BLaER1 treated with 17β-estradiol and CSF1 and Interleukin-3, amounts not matched to agents 10 nM and 100 nM (cell line): ENCODE results near the gene SHE.

Source experiments
- H3K27ac ChIP-seq, 11 experiments: shearing (Covaris generic); formaldehyde crosslinking; 2 replicates each; pipeline ENCODE4 v1.8.1; 2022
- H3K27me3 ChIP-seq, 11 experiments: shearing (Covaris generic); formaldehyde crosslinking; 2 replicates each; pipeline ENCODE4 v1.8.1; 2022
- H3K36me3 ChIP-seq, 11 experiments: shearing (Covaris generic); formaldehyde crosslinking; 2 replicates each; pipeline ENCODE4 v1.8.1; 2022
- H3K4me1 ChIP-seq, 10 experiments: shearing (Covaris generic); formaldehyde crosslinking; 2 replicates each; pipeline ENCODE4 v1.8.1; 2022
- H3K4me2 ChIP-seq, 11 experiments: shearing (Covaris generic); formaldehyde crosslinking; 2 replicates each; pipeline ENCODE4 v1.8.1; 2022
- H3K4me3 ChIP-seq, 10 experiments: shearing (Covaris generic); formaldehyde crosslinking; 2 replicates each; pipeline ENCODE4 v1.8.1; 2022
- H3K9ac ChIP-seq, 11 experiments: shearing (Covaris generic); formaldehyde crosslinking; 2 replicates each; pipeline ENCODE4 v1.8.1; 2022
- H3K9me3 ChIP-seq, 11 experiments: shearing (Covaris generic); formaldehyde crosslinking; replicated peaks in 1 of 11; 2 replicates each; pipeline ENCODE4 v1.8.1; 2022
- H4K20me1 ChIP-seq, 11 experiments: shearing (Covaris generic); formaldehyde crosslinking; 2 replicates each; pipeline ENCODE4 v1.8.1; 2022
- Cebpa-rat ChIP-seq, 11 experiments: shearing (Covaris generic); IDR thresholded peaks; 2 replicates each; pipeline ENCODE4 v1.8.1; 2022

The SHE gene

GRCh38 chr1:154524881-154525280, 22.7 kb upstream of the SHE start:
- Histone ChIP-seq H3K4me3 (no peak overlapping the region), H3K9ac (no peak overlapping the region), H3K9me3 (peaks cover 0 to 11% (median 6%) of the 10 kb centered on the region in 11 experiments; a peak in 5 of 22 replicates), H3K4me1 (peaks cover 0 to 40% (median 0%) of the 10 kb centered on the region in 10 experiments; a peak in 7 of 20 replicates), H3K27ac (no peak overlapping the region), H4K20me1 (no peaks in the 10 kb centered on the region), H3K36me3 (no peaks in the 10 kb centered on the region), H3K27me3 (no peaks in the 10 kb centered on the region), H3K4me2 (peak overlapping the region in 2 of 11 experiments; percentile 14 to 73; a peak in 4 of 22 replicates)
- no peak for TF ChIP-seq Cebpa-rat (IDR thresholded peaks at IDR 0.05)

GRCh38 chr1:154521695-154522094, 19.5 kb upstream of the SHE start:
- peaks cover 0 to 11% (median 6%) of the 10 kb centered on the region in 11 experiments; a peak in 5 of 22 replicates for H3K9me3 ChIP-seq
- no peak for TF ChIP-seq Cebpa-rat (IDR thresholded peaks at IDR 0.05)
- H3K36me3 ChIP-seq = no peaks in the 10 kb centered on the region
- H3K4me1 ChIP-seq = peaks cover 0 to 66% (median 0%) of the 10 kb centered on the region in 10 experiments; a peak in 7 of 20 replicates
- no peaks in the 10 kb centered on the region for H4K20me1 ChIP-seq
- no peaks in the 10 kb centered on the region for H3K27me3 ChIP-seq
- H3K9ac ChIP-seq = no peak overlapping the region
- H3K4me3 ChIP-seq = no peak overlapping the region
- 0 out of 22 replicates have a peak overlapping the region, but pooled peaks of 1 of the 11 experiments have one; percentile 76 for H3K27ac ChIP-seq
- H3K4me2 ChIP-seq = peak overlapping the region in 3 of 11 experiments; percentile 81 to 95 (median 90); a peak in 5 of 22 replicates

- H3K27me3 ChIP-seq = no peaks in the 10 kb centered on the region
- H3K4me2 ChIP-seq = peak overlapping the region in 4 of 11 experiments; percentile 12 to 95 (median 86); a peak in 6 of 22 replicates
- H4K20me1 ChIP-seq = no peaks in the 10 kb centered on the region
- no peaks in the 10 kb centered on the region for H3K36me3 ChIP-seq
- H3K27ac ChIP-seq = peak overlapping the region in 3 of 11 experiments; percentile 48 to 76 (median 75); a peak in 5 of 22 replicates
- no peak for TF ChIP-seq Cebpa-rat (IDR thresholded peaks at IDR 0.05)
- H3K4me3 ChIP-seq = no peak overlapping the region
- peak overlapping the region in 3 of 11 experiments; percentile 44 to 57 (median 50); a peak in 5 of 22 replicates for H3K9ac ChIP-seq
- peaks cover 0 to 11% (median 6%) of the 10 kb centered on the region in 11 experiments; a peak in 5 of 22 replicates for H3K9me3 ChIP-seq
- H3K4me1 ChIP-seq = peaks cover 0 to 72% (median 0%) of the 10 kb centered on the region in 10 experiments; a peak in 7 of 20 replicates
Observed at GRCh38 chr1:154520333-154520732, 18.1 kb upstream of the SHE start.

- no peaks in the 10 kb centered on the region for H4K20me1 ChIP-seq
- peaks cover 0 to 65% (median 0%) of the 10 kb centered on the region in 10 experiments; a peak in 7 of 20 replicates for H3K4me1 ChIP-seq
- peak overlapping the region in 4 of 11 experiments; percentile 12 to 95 (median 86); a peak in 6 of 22 replicates for H3K4me2 ChIP-seq
- H3K9ac ChIP-seq = peak overlapping the region in 2 of 11 experiments; percentile 44 to 50; a peak in 3 of 22 replicates
- H3K9me3 ChIP-seq = peaks cover 0 to 11% (median 6%) of the 10 kb centered on the region in 11 experiments; a peak in 5 of 22 replicates
- TF ChIP-seq Cebpa-rat (IDR thresholded peaks at IDR 0.05) = no peak
- no peaks in the 10 kb centered on the region for H3K27me3 ChIP-seq
- H3K36me3 ChIP-seq = no peaks in the 10 kb centered on the region
- H3K27ac ChIP-seq = peak overlapping the region in 3 of 11 experiments; percentile 35 to 76 (median 75); a peak in 5 of 22 replicates
- no peak overlapping the region for H3K4me3 ChIP-seq
Observed at GRCh38 chr1:154519591-154519991, 17.4 kb upstream of the SHE start.

- H3K4me2 ChIP-seq = peak overlapping the region in 3 of 11 experiments; percentile 81 to 95 (median 90); a peak in 5 of 22 replicates
- TF ChIP-seq Cebpa-rat (IDR thresholded peaks at IDR 0.05) = no peak
- no peaks in the 10 kb centered on the region for H3K9me3 ChIP-seq
- no peaks in the 10 kb centered on the region for H4K20me1 ChIP-seq
- no peaks in the 10 kb centered on the region for H3K27me3 ChIP-seq
- H3K36me3 ChIP-seq = no peaks in the 10 kb centered on the region
- H3K4me1 ChIP-seq = peaks cover 0 to 61% (median 0%) of the 10 kb centered on the region in 10 experiments; a peak in 7 of 20 replicates
- no peak overlapping the region for H3K27ac ChIP-seq
- no peak overlapping the region for H3K9ac ChIP-seq
- no peak overlapping the region for H3K4me3 ChIP-seq
Observed at GRCh38 chr1:154517661-154518060, 15.4 kb upstream of the SHE start.

GRCh38 chr1:154514066-154514553, 11.9 kb upstream of the SHE start:
- H4K20me1 ChIP-seq = no peaks in the 10 kb centered on the region
- H3K9me3 ChIP-seq = no peaks in the 10 kb centered on the region
- peaks cover 0 to 26% (median 0%) of the 10 kb centered on the region in 10 experiments; a peak in 6 of 20 replicates for H3K4me1 ChIP-seq
- no peak overlapping the region for H3K4me2 ChIP-seq
- no peaks in the 10 kb centered on the region for H3K36me3 ChIP-seq
- no peaks in the 10 kb centered on the region for H3K27me3 ChIP-seq
- H3K4me3 ChIP-seq = no peak overlapping the region
- H3K27ac ChIP-seq = no peak overlapping the region
- no peak for TF ChIP-seq Cebpa-rat (IDR thresholded peaks at IDR 0.05)
- H3K9ac ChIP-seq = no peak overlapping the region

GRCh38 chr1:154512760-154513159, 10.5 kb upstream of the SHE start:
- no peaks in the 10 kb centered on the region for H3K27me3 ChIP-seq
- peaks cover 0 to 12% (median 0%) of the 10 kb centered on the region in 10 experiments; a peak in 5 of 20 replicates for H3K4me1 ChIP-seq
- no peaks in the 10 kb centered on the region for H4K20me1 ChIP-seq
- H3K27ac ChIP-seq = no peak overlapping the region
- TF ChIP-seq Cebpa-rat (IDR thresholded peaks at IDR 0.05) = no peak
- no peak overlapping the region for H3K4me2 ChIP-seq
- no peak overlapping the region for H3K4me3 ChIP-seq
- H3K9me3 ChIP-seq = no peaks in the 10 kb centered on the region
- H3K36me3 ChIP-seq = no peaks in the 10 kb centered on the region
- no peak overlapping the region for H3K9ac ChIP-seq

- H3K4me1 ChIP-seq = peaks cover 29 to 42% (median 38%) of the 10 kb centered on the region in 10 experiments
- H3K9ac ChIP-seq = no peak overlapping the region
- H3K9me3 ChIP-seq = peaks cover 18 to 33% (median 22%) of the 10 kb centered on the region in 11 experiments; a peak in 21 of 22 replicates
- H3K4me2 ChIP-seq = no peak overlapping the region
- H3K36me3 ChIP-seq = no peaks in the 10 kb centered on the region
- no peaks in the 10 kb centered on the region for H4K20me1 ChIP-seq
- TF ChIP-seq Cebpa-rat (IDR thresholded peaks at IDR 0.05) = no peak
- H3K27ac ChIP-seq = no peak overlapping the region
- H3K27me3 ChIP-seq = peaks cover 35 to 47% (median 42%) of the 10 kb centered on the region in 11 experiments
- no peak overlapping the region for H3K4me3 ChIP-seq
Observed at GRCh38 chr1:154503898-154504297, 1.7 kb upstream of the SHE start.

GRCh38 chr1:154502744-154503115, 518 bp upstream of the SHE start:
- no peak overlapping the region for H3K27ac ChIP-seq
- H3K36me3 ChIP-seq = no peaks in the 10 kb centered on the region
- H4K20me1 ChIP-seq = no peaks in the 10 kb centered on the region
- peaks cover 35 to 53% (median 49%) of the 10 kb centered on the region in 10 experiments for H3K4me1 ChIP-seq
- peak overlapping the region; percentile 57 to 93 (median 76) for H3K4me2 ChIP-seq
- H3K4me3 ChIP-seq = peak overlapping the region; percentile 28 to 51 (median 41); a peak in 14 of 20 replicates
- H3K9me3 ChIP-seq = peaks cover 18 to 33% (median 22%) of the 10 kb centered on the region in 11 experiments; a peak in 21 of 22 replicates
- no peak overlapping the region for H3K9ac ChIP-seq
- H3K27me3 ChIP-seq = peaks cover 35 to 47% (median 42%) of the 10 kb centered on the region in 11 experiments
- TF ChIP-seq Cebpa-rat (IDR thresholded peaks at IDR 0.05) = no peak
